GM12801 (cell line): Measurements from ENCODE around the gene AKAP13.

Source experiments
- TF ChIP-seq, protein P1 (sequence below): IDR thresholded peaks from one replicate; pipeline ENCODE4 v1.5.1; 2011; ENCODE audit warnings: control low read depth; ENCODE audit not compliant: insufficient read length; ENCODE audit errors: extremely low read depth

AKAP13 gene

DNA sequence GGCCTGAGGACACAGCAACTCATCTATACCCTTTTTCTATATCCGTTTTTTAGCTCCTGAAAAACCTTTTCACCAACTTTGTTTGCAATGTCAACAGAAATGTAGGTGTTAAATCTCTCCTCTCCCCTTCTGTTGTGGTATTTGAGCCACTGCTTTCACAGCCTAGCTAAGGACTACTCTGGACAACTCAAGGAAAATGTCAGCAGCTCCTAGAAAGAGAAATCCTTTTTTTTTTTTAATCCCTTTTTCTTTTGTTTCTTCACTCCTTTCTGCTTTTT lies 237.8 kb downstream of the AKAP13 start:
- TF ChIP-seq, protein P1, sequence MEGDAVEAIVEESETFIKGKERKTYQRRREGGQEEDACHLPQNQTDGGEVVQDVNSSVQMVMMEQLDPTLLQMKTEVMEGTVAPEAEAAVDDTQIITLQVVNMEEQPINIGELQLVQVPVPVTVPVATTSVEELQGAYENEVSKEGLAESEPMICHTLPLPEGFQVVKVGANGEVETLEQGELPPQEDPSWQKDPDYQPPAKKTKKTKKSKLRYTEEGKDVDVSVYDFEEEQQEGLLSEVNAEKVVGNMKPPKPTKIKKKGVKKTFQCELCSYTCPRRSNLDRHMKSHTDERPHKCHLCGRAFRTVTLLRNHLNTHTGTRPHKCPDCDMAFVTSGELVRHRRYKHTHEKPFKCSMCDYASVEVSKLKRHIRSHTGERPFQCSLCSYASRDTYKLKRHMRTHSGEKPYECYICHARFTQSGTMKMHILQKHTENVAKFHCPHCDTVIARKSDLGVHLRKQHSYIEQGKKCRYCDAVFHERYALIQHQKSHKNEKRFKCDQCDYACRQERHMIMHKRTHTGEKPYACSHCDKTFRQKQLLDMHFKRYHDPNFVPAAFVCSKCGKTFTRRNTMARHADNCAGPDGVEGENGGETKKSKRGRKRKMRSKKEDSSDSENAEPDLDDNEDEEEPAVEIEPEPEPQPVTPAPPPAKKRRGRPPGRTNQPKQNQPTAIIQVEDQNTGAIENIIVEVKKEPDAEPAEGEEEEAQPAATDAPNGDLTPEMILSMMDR = no peak

DNA sequence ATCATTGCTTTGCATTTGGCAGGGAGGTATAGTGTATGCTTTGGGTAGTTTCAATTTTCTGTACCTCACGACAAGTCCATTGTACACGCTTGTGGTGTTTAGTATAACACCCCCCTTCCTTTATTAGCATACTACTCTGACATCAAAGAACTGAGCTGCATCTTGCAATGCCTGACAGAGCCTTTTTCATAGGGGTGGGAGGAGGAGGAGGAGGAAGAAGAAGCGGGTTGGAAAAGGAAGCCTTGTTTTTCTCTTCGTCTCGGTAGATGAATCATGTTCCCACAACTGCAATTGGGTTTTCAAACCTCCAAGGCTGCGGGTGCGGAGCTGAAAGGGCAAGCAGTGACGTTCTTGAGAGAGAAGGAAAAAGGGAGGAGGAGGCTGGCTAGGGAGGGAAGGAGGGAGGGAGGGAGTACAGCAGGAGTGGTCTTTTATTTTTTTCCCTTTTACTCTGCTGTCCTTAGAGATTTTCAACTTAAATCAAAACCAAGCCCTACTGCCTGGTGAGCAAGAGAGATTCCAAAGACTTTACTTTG lies 238.6 kb downstream of the AKAP13 start:
- TF ChIP-seq, protein P1 = no peak

GRCh38 chr15:85619992-85620689 lies 239.7 kb downstream of the AKAP13 start:
- TF ChIP-seq, protein P1 = no peak

DNA sequence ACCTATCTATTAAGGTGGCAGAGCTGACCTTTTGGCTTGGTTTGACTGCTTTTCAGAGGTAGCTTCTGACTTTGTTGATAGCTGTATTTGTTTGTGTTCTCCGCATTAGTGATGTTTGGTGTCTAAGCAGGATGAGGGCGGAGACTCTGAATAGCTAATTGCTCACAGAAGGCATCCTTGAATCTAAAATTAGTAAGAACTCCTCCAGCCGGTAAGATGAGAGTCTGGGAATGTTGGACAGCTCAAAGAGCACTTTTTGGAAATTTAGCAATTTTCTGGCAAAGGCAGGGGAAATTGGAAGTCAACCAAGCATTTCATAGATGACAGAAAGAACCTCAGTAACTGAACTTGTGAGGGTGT lies 240.3 kb downstream of the AKAP13 start:
- TF ChIP-seq, protein P1 = no peak

DNA sequence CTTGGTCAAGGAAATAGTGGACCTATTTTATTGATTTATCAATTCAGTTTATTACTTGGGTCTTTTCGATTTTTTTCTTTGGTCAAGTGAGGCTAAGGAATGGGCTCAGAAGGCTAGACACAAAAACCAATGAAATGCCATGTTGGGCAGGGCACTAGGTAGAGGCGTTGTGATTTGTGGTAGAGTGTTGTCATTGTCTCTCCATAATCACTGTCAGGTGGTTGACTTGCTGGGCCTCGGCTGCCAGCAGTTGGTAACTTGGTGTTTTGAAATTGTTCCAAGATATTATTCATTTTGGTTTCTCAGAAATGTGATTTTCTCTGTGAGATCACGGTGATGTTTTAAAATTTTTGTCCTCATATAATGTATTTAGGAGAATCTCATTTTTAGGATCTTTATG lies 240.7 kb downstream of the AKAP13 start:
- TF ChIP-seq, protein P1 = no peak

DNA sequence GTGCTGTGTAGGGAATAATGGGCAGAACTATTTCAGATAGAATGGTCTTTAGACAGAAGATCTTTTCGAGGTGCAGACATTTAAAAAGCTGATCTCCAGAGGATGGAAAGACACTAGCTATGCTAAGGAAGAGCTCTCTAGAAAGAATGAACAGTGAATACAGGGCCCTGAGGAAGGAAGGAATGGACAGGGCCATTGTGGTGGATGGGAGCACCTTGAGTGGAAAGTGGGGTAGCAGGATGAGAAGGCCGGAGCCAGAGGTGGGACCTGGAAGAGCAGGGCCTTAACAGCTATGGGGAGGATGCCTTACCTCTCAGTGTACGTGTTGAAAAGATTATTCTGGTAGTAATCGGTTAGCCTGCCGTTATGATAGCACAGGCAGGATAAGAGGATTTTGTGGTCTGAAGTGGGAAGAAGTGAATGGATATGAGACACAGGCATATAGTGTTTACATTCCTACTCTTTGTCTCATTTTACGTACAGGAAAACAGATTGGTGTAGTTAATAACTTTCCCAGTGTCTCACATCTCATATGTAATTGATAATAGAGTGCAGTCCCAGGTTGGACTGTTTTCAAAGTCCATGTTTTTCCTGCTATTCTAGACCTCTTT lies 241.9 kb downstream of the AKAP13 start:
- TF ChIP-seq, protein P1 = no peak

DNA sequence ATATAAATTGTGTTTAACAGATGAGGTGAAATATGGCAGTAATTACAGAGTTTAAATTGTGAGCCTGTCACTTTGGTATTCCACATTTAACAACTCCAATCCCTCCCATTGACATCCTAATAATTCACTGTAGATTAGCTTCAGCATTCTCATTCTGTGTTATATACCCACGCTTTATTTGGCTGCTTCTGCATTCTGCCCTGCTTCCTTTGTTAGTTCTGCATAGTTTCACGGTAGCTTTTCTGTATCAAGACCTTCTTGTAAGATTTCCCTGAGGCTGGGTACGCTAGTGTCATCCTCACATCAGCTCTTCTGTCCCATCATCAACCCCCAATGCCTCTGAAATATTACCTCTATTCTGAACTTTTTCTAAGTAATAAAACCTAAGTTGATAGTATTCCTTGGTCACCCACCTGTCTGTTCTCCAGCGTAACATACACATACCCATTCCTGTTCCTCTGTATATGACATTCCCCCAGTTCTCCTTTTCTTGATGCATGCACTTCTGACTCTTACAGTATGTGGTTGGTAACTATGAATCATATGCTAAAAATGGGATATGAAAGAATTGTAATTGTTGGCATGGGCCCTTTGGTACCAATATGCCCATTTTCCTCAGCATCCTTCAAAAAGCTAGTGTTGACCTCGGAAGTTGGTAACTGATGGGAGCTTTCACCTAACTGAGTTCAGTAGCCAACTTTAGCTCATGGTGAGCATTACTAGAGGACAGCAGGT lies 243.1 kb downstream of the AKAP13 start:
- TF ChIP-seq, protein P1 = no peak
